Breast epithelium (tissue), 4 donors: ENCODE results near the gene PRPF6. TPM values are rescaled to one million over a fixed set of nuclear protein-coding genes. Genes with fewer than 3 reads are reported as not detected.

Experiments
- DNase-seq, 2 donors: peaks; one replicate each; pipeline ENCODE4 v3.0.0-alpha.2; 2019; ENCODE audit warnings: low spot score in 2 of 2
- H3K27ac ChIP-seq, 2 donors: fragments of 200-600 bp; sonication (generic) in 1 of 2; one replicate each; pipeline ENCODE4 v1.5.1; 2016 to 2019; ENCODE audit warnings: mild to moderate bottlenecking in 1 of 2
- H3K27me3 ChIP-seq, 2 donors: fragments of 200-600 bp; sonication (generic) in 1 of 2; one replicate each; pipeline versions ENCODE4 v1.5.1 to v1.6.0; 2017 to 2019; ENCODE audit warnings: control low read depth in 1 of 2, mild to moderate bottlenecking in 1 of 2
- H3K36me3 ChIP-seq: fragments of 200-600 bp; one replicate; pipeline ENCODE4 v1.5.1; 2019
- H3K4me1 ChIP-seq, 2 donors: fragments of 200-600 bp; sonication (generic); one replicate each; pipeline ENCODE4 v1.5.1; 2016 to 2019; ENCODE audit warnings: control low read depth in 1 of 2
- H3K4me3 ChIP-seq, 3 donors: fragments of 200-600 bp; sonication (generic); 1 replicate in 2 of 3; 2 replicates in 1 of 3; pipeline ENCODE4 v1.5.1; 2016 to 2019; ENCODE audit warnings: mild to moderate bottlenecking in 3 of 3, moderate library complexity in 2 of 3
- H3K9me3 ChIP-seq, 2 donors: fragments of 200-600 bp; sonication (generic) in 1 of 2; one replicate each; pipeline ENCODE4 v1.5.1; 2016 to 2019; ENCODE audit warnings: control low read depth in 1 of 2
- CTCF ChIP-seq, 3 donors: fragments of 450-650 bp; IDR thresholded peaks; one replicate each; pipeline ENCODE4 v1.5.1; 2016 to 2017; ENCODE audit warnings: antibody characterized with exemption in 3 of 3, mild to moderate bottlenecking in 3 of 3, moderate library complexity in 3 of 3
- POLR2A ChIP-seq: fragments of 450-650 bp; IDR thresholded peaks from one replicate; pipeline ENCODE4 v1.6.1; 2016; ENCODE audit warnings: antibody characterized with exemption, mild to moderate bottlenecking, moderate library complexity
- POLR2AphosphoS5 ChIP-seq, 3 donors: sonication (generic); formaldehyde crosslinking; IDR thresholded peaks; one replicate each; pipeline ENCODE4 v1.6.1; 2017; ENCODE audit warnings: antibody characterized with exemption in 3 of 3
- intact Hi-C: fragments of 100-400 bp; cut with DNase I; formaldehyde crosslinking; loops from one replicate; pipeline ENCODE4 v1.15.1; 2023; ENCODE audit warnings: low total_unique reads
- total RNA-seq, 3 donors: library from RNA; depleted of rRNA; stranded (reverse); fragments of >200 nt; gene quantifications; one replicate each; pipeline ENCODE4 v1.1.0, GENCODE V29; 2016

Gene PRPF6
- total RNA-seq, 3 donors from 2014 or later: 53.9 to 67.5 (median 59.6) TPM

GRCh38 chr20:64070244-64070993 is 89.5 kb downstream of the PRPF6 start:
- no peaks in the 10 kb centered on the region for H3K9me3 ChIP-seq
- H3K27ac ChIP-seq: no peak overlapping the region
- intact Hi-C loops: no loop called here
- no peaks in the 10 kb centered on the region for H3K27me3 ChIP-seq
- H3K4me3 ChIP-seq: no peak overlapping the region
- no peak for DNase-seq
- no peaks in the 10 kb centered on the region for H3K4me1 ChIP-seq
- H3K36me3 ChIP-seq: no peaks in the 10 kb centered on the region
- no peak for TF ChIP-seq CTCF (IDR thresholded peaks at IDR 0.05)

GRCh38 chr20:64071341-64072332 is 90.7 kb downstream of the PRPF6 start:
- Histone ChIP-seq H3K27me3 (no peaks in the 10 kb centered on the region), H3K9me3 (no peaks in the 10 kb centered on the region), H3K4me1 (no peaks in the 10 kb centered on the region), H3K4me3 (no peak overlapping the region), H3K36me3 (no peaks in the 10 kb centered on the region), H3K27ac (no peak overlapping the region)
- intact Hi-C loops: no loop called here
- no peak for TF ChIP-seq POLR2AphosphoS5 (IDR thresholded peaks at IDR 0.05)
- TF ChIP-seq POLR2A: no peak
- no peak for TF ChIP-seq CTCF (IDR thresholded peaks at IDR 0.05)
- no peak for DNase-seq

- Histone ChIP-seq H3K4me1 (no peaks in the 10 kb centered on the region), H3K27ac (no peak overlapping the region), H3K36me3 (no peaks in the 10 kb centered on the region), H3K9me3 (no peaks in the 10 kb centered on the region), H3K4me3 (no peak overlapping the region), H3K27me3 (no peaks in the 10 kb centered on the region)
- TF ChIP-seq CTCF (IDR thresholded peaks at IDR 0.05) (no peak), POLR2A (no peak), POLR2AphosphoS5 (IDR thresholded peaks at IDR 0.05) (no peak)
- intact Hi-C loops: no loop called here
- DNase-seq: no peak
Measured at GRCh38 chr20:64072498-64073063, 91.6 kb downstream of the PRPF6 start.

- Histone ChIP-seq H3K4me3 (no peak overlapping the region), H3K36me3 (no peaks in the 10 kb centered on the region), H3K27me3 (no peaks in the 10 kb centered on the region), H3K4me1 (peaks cover 3 to 4% of the 10 kb centered on the region in 2 donors), H3K27ac (no peak overlapping the region), H3K9me3 (no peaks in the 10 kb centered on the region)
- TF ChIP-seq CTCF (IDR thresholded peaks at IDR 0.05) (no peak), POLR2A (no peak), POLR2AphosphoS5 (IDR thresholded peaks at IDR 0.05) (no peak)
- no peak for DNase-seq
- intact Hi-C loops: no loop called here
Measured at GRCh38 chr20:64073476-64074183, 92.7 kb downstream of the PRPF6 start.
